Esophagus muscularis mucosa (tissue), 4 donors: ENCODE measurements around the gene ELAC1. TPM values are rescaled to one million over a fixed set of nuclear protein-coding genes. Genes with fewer than 3 reads are reported as not detected.

Experiments
- DNase-seq: peaks from one replicate; pipeline ENCODE4 v3.0.0-alpha.2; 2017; ENCODE audit errors: extremely low spot score
- H3K27ac ChIP-seq, 4 donors: fragments of 200-600 bp; sonication (generic); replicated peaks in 1 of 4; 1 replicate in 3 of 4; 2 replicates in 1 of 4; pipeline ENCODE4 v1.5.1; 2016 to 2019; ENCODE audit warnings: mild to moderate bottlenecking in 1 of 4
- H3K27me3 ChIP-seq, 4 donors: fragments of 200-600 bp; sonication (generic); one replicate each; pipeline versions ENCODE4 v1.5.1 to v1.6.0; 2016 to 2019
- H3K36me3 ChIP-seq, 4 donors: fragments of 200-600 bp; sonication (generic); one replicate each; pipeline ENCODE4 v1.5.1; 2016 to 2019
- H3K4me1 ChIP-seq, 4 donors: fragments of 200-600 bp; sonication (generic); one replicate each; pipeline ENCODE4 v1.5.1; 2016 to 2019
- H3K4me3 ChIP-seq, 4 donors: fragments of 200-600 bp; sonication (generic); 1 replicate in 2 of 4; 2 replicates in 2 of 4; pipeline ENCODE4 v1.5.1; 2016 to 2019; ENCODE audit warnings: mild to moderate bottlenecking in 4 of 4, moderate library complexity in 1 of 4
- H3K9me3 ChIP-seq, 4 donors: fragments of 200-600 bp; sonication (generic); 1 replicate in 3 of 4; 2 replicates in 1 of 4; pipeline ENCODE4 v1.5.1; 2016 to 2019
- CTCF ChIP-seq, 3 experiments: fragments of 200-600 bp in 2 of 3; fragments of 450-650 bp in 1 of 3; sonication (generic) in 2 of 3; IDR thresholded peaks; one replicate each; pipeline ENCODE4 v1.5.1; 2017 to 2019; ENCODE audit warnings: antibody characterized with exemption in 3 of 3, mild to moderate bottlenecking in 2 of 3, moderate library complexity in 1 of 3
- EP300 ChIP-seq: sonication (generic); formaldehyde crosslinking; IDR thresholded peaks from one replicate; pipeline ENCODE4 v1.6.1; 2017; ENCODE audit warnings: antibody characterized with exemption
- POLR2A ChIP-seq: fragments of 450-650 bp; IDR thresholded peaks from one replicate; pipeline ENCODE4 v1.6.1; 2017; ENCODE audit warnings: antibody characterized with exemption, moderate library complexity, mild to moderate bottlenecking, low read depth
- POLR2AphosphoS5 ChIP-seq, 2 donors: sonication (generic); formaldehyde crosslinking; IDR thresholded peaks; one replicate each; pipeline ENCODE4 v1.6.1; 2017; ENCODE audit warnings: antibody characterized with exemption in 2 of 2
- WGBS: methylation state at CpG from one replicate; pipeline ENCODE4 v1.1.5; 2018; 5-methylcytosine and 5-hydroxymethylcytosine counted together
- intact Hi-C: fragments of 100-400 bp; cut with DNase I; formaldehyde crosslinking; loops from one replicate; pipeline ENCODE4 v1.15.1; 2023
- total RNA-seq, 4 donors: library from RNA; depleted of rRNA; stranded (reverse); fragments of >200 nt; gene quantifications; one replicate each; pipeline versions ENCODE4 v1.1.0 to v1.2.1, GENCODE V29; 2016

Gene ELAC1
- total RNA-seq, 4 donors from 2014 or later = 3.7 to 7.9 (median 4.0) TPM

GRCh38 chr18:50977037-50977760, 9.4 kb downstream of the ELAC1 start:
- DNase-seq = no peak
- TF ChIP-seq EP300 (no peak), CTCF (IDR thresholded peaks at IDR 0.05) (no peak), POLR2A (no peak), POLR2AphosphoS5 (IDR thresholded peaks at IDR 0.05) (no peak)
- no peaks in the 10 kb centered on the region for H3K27me3 ChIP-seq
- peaks cover 14 to 61% (median 53%) of the 10 kb centered on the region in 4 donors for H3K36me3 ChIP-seq
- H3K9me3 ChIP-seq = no peaks in the 10 kb centered on the region
- H3K4me1 ChIP-seq = peaks cover 0 to 5% (median 1%) of the 10 kb centered on the region in 4 donors
- intact Hi-C loops = no loop called here
- no peak overlapping the region for H3K4me3 ChIP-seq
- WGBS = 92% methylated on average over 5 of the region's 5 CpGs
- H3K27ac ChIP-seq = no peak overlapping the region

- DNase-seq = no peak
- no peaks in the 10 kb centered on the region for H3K27me3 ChIP-seq
- no peak for TF ChIP-seq EP300
- TF ChIP-seq POLR2AphosphoS5 (IDR thresholded peaks at IDR 0.05) = no peak
- TF ChIP-seq POLR2A = no peak
- TF ChIP-seq CTCF (IDR thresholded peaks at IDR 0.05) = no peak
- H3K9me3 ChIP-seq = no peaks in the 10 kb centered on the region
- no peak overlapping the region for H3K27ac ChIP-seq
- H3K4me3 ChIP-seq = no peak overlapping the region
- peaks cover 14 to 50% (median 33%) of the 10 kb centered on the region in 4 donors for H3K36me3 ChIP-seq
- 86% methylated on average over 1 of the region's 1 CpG for WGBS
- intact Hi-C loops = no loop called here
- H3K4me1 ChIP-seq = peaks cover 4 to 15% (median 10%) of the 10 kb centered on the region in 4 donors
Observed at GRCh38 chr18:50981381-50981780, 13.5 kb downstream of the ELAC1 start.

GRCh38 chr18:50982086-50982801, 14.4 kb downstream of the ELAC1 start:
- no peak for DNase-seq
- intact Hi-C loops = no loop called here
- H3K27ac ChIP-seq = no peak overlapping the region
- H3K27me3 ChIP-seq = no peaks in the 10 kb centered on the region
- TF ChIP-seq CTCF (IDR thresholded peaks at IDR 0.05) = no peak
- TF ChIP-seq POLR2AphosphoS5 (IDR thresholded peaks at IDR 0.05) = no peak
- no peak for TF ChIP-seq POLR2A
- no peak for TF ChIP-seq EP300
- no peak overlapping the region for H3K4me3 ChIP-seq
- no peaks in the 10 kb centered on the region for H3K9me3 ChIP-seq
- WGBS = 88% methylated on average over 8 of the region's 8 CpGs
- peaks cover 11 to 41% (median 24%) of the 10 kb centered on the region in 4 donors for H3K36me3 ChIP-seq
- H3K4me1 ChIP-seq = peaks cover 11 to 24% (median 19%) of the 10 kb centered on the region in 4 donors

GRCh38 chr18:50982802-50983179, 15.0 kb downstream of the ELAC1 start:
- no peaks in the 10 kb centered on the region for H3K9me3 ChIP-seq
- 92% methylated on average over 3 of the region's 3 CpGs for WGBS
- peaks cover 6 to 36% (median 19%) of the 10 kb centered on the region in 4 donors for H3K36me3 ChIP-seq

More at GRCh38 chr18:50982802-50983179, 15.0 kb downstream of the ELAC1 start:
- H3K4me1 ChIP-seq = peaks cover 14 to 28% (median 24%) of the 10 kb centered on the region in 4 donors
- H3K27me3 ChIP-seq = no peaks in the 10 kb centered on the region
- TF ChIP-seq POLR2AphosphoS5 (IDR thresholded peaks at IDR 0.05) (no peak), POLR2A (no peak)
- DNase-seq = no peak
- no peak overlapping the region for H3K4me3 ChIP-seq
- H3K27ac ChIP-seq = no peak overlapping the region
- intact Hi-C loops = no loop called here
